Upper lobe of left lung (tissue), 6 donors: Measurements from ENCODE around the gene PCCA. TPM values are rescaled to one million over a fixed set of nuclear protein-coding genes. Genes with fewer than 3 reads are reported as not detected.
"Not testable (repeated sequence)": the region's sequence is repeated elsewhere in the genome, so short reads cannot be mapped to it uniquely, and the experiment has no call there.

Source experiments
- ATAC-seq, 2 donors: fragments of 200-7000 bp; cut with Tn5 transposase; one replicate each; pipeline ENCODE4 v1.9.1; 2022; ENCODE audit warnings: mild to moderate bottlenecking in 2 of 2, moderate library complexity in 2 of 2; ENCODE audit not compliant: low FRiP score in 2 of 2
- DNase-seq, 2 donors: peaks; one replicate each; pipeline ENCODE4 v3.0.0-alpha.2; 2019 to 2020
- H3K27ac ChIP-seq, 4 donors: fragments of 200-600 bp; sonication (generic); one replicate each; pipeline ENCODE4 v1.5.1; 2016 to 2019
- H3K27me3 ChIP-seq, 4 donors: fragments of 200-600 bp; sonication (generic); one replicate each; pipeline ENCODE4 v1.5.1; 2017 to 2019
- H3K36me3 ChIP-seq, 4 donors: fragments of 200-600 bp; sonication (generic); one replicate each; pipeline ENCODE4 v1.5.1; 2016 to 2019
- H3K4me1 ChIP-seq, 4 donors: fragments of 200-600 bp; sonication (generic); one replicate each; pipeline ENCODE4 v1.5.1; 2018 to 2019
- H3K4me3 ChIP-seq, 4 donors: fragments of 200-600 bp; sonication (generic); one replicate each; pipeline ENCODE4 v1.5.1; 2017 to 2019; ENCODE audit warnings: mild to moderate bottlenecking in 2 of 4, moderate library complexity in 1 of 4
- H3K9me3 ChIP-seq, 4 donors: fragments of 200-600 bp; sonication (generic); one replicate each; pipeline ENCODE4 v1.5.1; 2018 to 2019
- EP300 ChIP-seq, 4 donors: sonication (generic); formaldehyde crosslinking; IDR thresholded peaks; one replicate each; pipeline ENCODE4 v1.5.1; 2017; ENCODE audit warnings: antibody characterized with exemption in 4 of 4, control low read depth in 2 of 4
- POLR2A ChIP-seq, 4 donors: fragments of 450-650 bp; IDR thresholded peaks; one replicate each; pipeline ENCODE4 v1.5.1; 2016 to 2017; ENCODE audit warnings: antibody characterized with exemption in 4 of 4, mild to moderate bottlenecking in 2 of 4
- POLR2AphosphoS5 ChIP-seq, 2 donors: sonication (generic); formaldehyde crosslinking; IDR thresholded peaks; one replicate each; pipeline ENCODE4 v1.5.1; 2017; ENCODE audit warnings: antibody characterized with exemption in 2 of 2
- WGBS, 2 donors: methylation state at CpG; one replicate each; pipeline ENCODE4 v1.1.5; 2017 to 2018; 5-methylcytosine and 5-hydroxymethylcytosine counted together
- total RNA-seq, 6 donors: library from RNA; depleted of rRNA in 4 of 6; stranded (reverse); fragments of >200 nt in 4 of 6; gene quantifications; one replicate each; pipeline versions ENCODE4 v1.1.0 to v1.2.1, GENCODE V29; 2016 to 2021
- TF ChIP-seq, protein P1 (sequence below), 6 experiments: fragments of 450-650 bp in 4 of 6; fragments of 200-600 bp in 2 of 6; sonication (generic) in 2 of 6; IDR thresholded peaks; one replicate each; pipeline ENCODE4 v1.5.1; 2016 to 2019; ENCODE audit warnings: antibody characterized with exemption in 6 of 6
- donor health status: DM: no; HTN: no; CAD: no; lungs with moderate emphysema.
- donor health status: DM: no; HTN: yes; CAD: no; lungs with severe emphysema.

Gene PCCA
- total RNA-seq, 6 donors from 2014 or later = 23.1 to 43.4 (median 30.0) TPM

DNA sequence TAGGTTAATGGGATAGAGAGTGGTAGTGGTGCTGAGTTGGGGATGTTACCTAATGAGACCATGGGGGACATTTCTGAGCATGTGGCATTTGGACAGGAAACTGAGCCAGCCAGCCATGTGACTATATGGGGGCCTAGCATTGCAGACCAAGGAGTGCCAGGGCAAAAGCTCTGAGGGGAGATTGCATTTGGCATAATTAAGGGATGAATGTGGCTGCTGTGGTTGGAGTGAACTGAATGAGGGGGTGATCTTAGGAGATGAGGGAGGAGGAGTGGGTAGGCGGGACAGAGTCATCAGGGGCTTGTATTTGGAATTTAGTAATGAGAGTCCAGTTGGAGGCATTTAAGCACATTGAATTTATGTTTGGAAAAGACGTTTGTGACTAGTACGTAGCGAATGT lies 6.6 kb downstream of the PCCA start:
- TF ChIP-seq, protein P1, sequence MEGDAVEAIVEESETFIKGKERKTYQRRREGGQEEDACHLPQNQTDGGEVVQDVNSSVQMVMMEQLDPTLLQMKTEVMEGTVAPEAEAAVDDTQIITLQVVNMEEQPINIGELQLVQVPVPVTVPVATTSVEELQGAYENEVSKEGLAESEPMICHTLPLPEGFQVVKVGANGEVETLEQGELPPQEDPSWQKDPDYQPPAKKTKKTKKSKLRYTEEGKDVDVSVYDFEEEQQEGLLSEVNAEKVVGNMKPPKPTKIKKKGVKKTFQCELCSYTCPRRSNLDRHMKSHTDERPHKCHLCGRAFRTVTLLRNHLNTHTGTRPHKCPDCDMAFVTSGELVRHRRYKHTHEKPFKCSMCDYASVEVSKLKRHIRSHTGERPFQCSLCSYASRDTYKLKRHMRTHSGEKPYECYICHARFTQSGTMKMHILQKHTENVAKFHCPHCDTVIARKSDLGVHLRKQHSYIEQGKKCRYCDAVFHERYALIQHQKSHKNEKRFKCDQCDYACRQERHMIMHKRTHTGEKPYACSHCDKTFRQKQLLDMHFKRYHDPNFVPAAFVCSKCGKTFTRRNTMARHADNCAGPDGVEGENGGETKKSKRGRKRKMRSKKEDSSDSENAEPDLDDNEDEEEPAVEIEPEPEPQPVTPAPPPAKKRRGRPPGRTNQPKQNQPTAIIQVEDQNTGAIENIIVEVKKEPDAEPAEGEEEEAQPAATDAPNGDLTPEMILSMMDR (IDR thresholded peaks at IDR 0.05) = no peak
- TF ChIP-seq POLR2AphosphoS5 (IDR thresholded peaks at IDR 0.05) (no peak), EP300 (IDR thresholded peaks at IDR 0.05) (no peak), POLR2A (IDR thresholded peaks at IDR 0.05) (no peak)
- Histone ChIP-seq H3K27me3 (no peaks in the 10 kb centered on the region), H3K36me3 (no peaks in the 10 kb centered on the region), H3K4me3 (no peak overlapping the region), H3K9me3 (no peaks in the 10 kb centered on the region), H3K27ac (no peak overlapping the region), H3K4me1 (peaks cover 12 to 14% (median 13%) of the 10 kb centered on the region in 4 donors)
- DNase-seq = no peak
- no peak for ATAC-seq
- 90 to 92% methylated on average over 4 of the region's 4 CpGs for WGBS, 2 donors

DNA sequence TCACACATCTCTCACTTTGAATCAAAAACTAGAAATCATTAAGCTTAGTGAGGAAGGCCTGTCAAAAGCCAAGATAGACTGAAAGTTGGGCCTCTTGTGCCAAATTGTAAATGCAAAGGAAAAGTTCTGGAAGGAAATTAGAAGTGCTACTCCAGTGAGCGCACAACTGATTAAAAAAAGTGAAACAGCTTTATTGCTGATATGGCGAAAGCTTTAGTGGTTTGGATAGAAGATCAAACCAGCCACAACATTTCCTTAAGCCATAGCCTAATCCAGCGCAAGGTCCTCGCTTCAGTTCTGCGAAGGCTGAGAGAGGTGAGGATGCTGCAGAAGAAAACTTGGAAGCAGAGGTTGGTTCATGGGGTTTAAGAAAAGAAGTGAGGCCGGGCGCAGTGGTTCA lies 7.6 kb downstream of the PCCA start:
- Histone ChIP-seq H3K36me3 (no peaks in the 10 kb centered on the region), H3K4me1 (peaks cover 5 to 12% (median 10%) of the 10 kb centered on the region in 4 donors), H3K27ac (no peak overlapping the region), H3K27me3 (no peaks in the 10 kb centered on the region), H3K9me3 (no peaks in the 10 kb centered on the region), H3K4me3 (no peak overlapping the region)
- TF ChIP-seq POLR2AphosphoS5 (IDR thresholded peaks at IDR 0.05) = no peak
- no peak for TF ChIP-seq EP300 (IDR thresholded peaks at IDR 0.05)
- no peak for TF ChIP-seq POLR2A (IDR thresholded peaks at IDR 0.05)
- TF ChIP-seq, protein P1 (IDR thresholded peaks at IDR 0.05) = no peak
- DNase-seq (no peak), ATAC-seq (no peak)
- 89 to 95% methylated on average over 7 of the region's 7 CpGs for WGBS, 2 donors

DNA sequence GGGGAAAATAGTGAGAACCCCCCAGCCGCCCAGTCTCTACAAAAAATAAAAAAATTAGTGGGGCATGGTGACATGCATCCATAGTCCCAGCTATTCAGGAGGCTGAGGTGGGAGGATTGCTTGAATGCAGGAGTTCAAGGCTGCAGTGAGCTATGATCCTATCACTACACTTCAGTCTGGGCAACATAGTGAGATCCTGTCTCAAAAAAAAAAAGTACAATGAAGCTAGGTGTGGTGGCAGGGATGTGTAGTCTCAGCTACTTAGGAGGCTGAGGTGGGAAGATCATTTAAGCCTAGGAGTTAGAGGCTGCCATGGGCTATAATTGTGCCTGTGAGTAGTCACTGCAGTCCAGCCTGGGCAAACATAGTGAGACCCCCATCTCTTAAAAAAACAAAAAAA lies 8.9 kb downstream of the PCCA start:
- H3K36me3 ChIP-seq = no peaks in the 10 kb centered on the region
- ATAC-seq = no peak
- no peak for DNase-seq
- H3K27me3 ChIP-seq = no peaks in the 10 kb centered on the region
- peaks cover 5 to 12% (median 10%) of the 10 kb centered on the region in 4 donors for H3K4me1 ChIP-seq
- 96 to 100% methylated on average over 1 of the region's 1 CpG for WGBS, 2 donors
- no peak overlapping the region for H3K27ac ChIP-seq
- H3K4me3 ChIP-seq = no peak overlapping the region
- no peak for TF ChIP-seq EP300 (IDR thresholded peaks at IDR 0.05)
- no peak for TF ChIP-seq POLR2AphosphoS5 (IDR thresholded peaks at IDR 0.05)
- TF ChIP-seq POLR2A (IDR thresholded peaks at IDR 0.05) = no peak
- TF ChIP-seq, protein P1 (IDR thresholded peaks at IDR 0.05) = no peak
- no peaks in the 10 kb centered on the region for H3K9me3 ChIP-seq

DNA sequence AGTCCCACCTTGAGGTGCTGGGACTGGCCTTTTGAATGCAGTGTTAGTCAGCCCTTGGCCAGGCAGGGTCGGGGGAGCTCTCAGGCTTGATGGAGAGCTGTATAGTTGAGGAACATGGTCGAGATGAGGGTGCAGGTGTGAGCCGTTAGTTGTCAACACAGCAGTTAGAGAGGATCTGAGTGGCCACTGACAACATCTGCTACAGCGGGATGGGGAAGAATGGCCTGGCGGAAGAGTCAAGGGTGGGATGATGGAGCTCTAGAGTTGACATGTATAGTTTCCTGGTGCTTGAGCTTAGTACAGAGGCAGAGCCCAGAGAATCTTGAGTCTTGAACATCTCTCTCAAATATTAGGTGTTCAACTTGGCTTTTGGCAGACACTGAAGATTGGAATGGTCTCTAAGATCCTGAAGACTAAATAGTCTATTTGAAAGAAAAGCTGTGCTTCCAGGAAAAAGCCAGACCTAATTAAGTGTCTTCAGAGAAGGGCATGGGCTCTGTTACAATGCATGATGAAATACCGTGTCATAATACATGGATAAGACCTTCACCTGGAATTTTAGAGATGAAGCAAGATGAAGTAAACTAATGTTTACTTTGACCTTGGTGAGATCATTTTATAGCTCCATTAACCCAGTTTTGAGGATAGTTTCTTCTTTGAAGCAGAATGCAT lies 9.7 kb downstream of the PCCA start:
- DNase-seq (no peak), ATAC-seq (no peak)
- H3K27me3 ChIP-seq = no peaks in the 10 kb centered on the region
- no peak overlapping the region for H3K4me3 ChIP-seq
- H3K9me3 ChIP-seq = no peaks in the 10 kb centered on the region
- 92 to 94% methylated on average over 6 of the region's 6 CpGs for WGBS, 2 donors
- peaks cover 5 to 12% (median 10%) of the 10 kb centered on the region in 4 donors for H3K4me1 ChIP-seq
- no peak overlapping the region for H3K27ac ChIP-seq
- H3K36me3 ChIP-seq = no peaks in the 10 kb centered on the region
- no peak for TF ChIP-seq EP300 (IDR thresholded peaks at IDR 0.05)
- TF ChIP-seq, protein P1 (IDR thresholded peaks at IDR 0.05) = no peak
- no peak for TF ChIP-seq POLR2A (IDR thresholded peaks at IDR 0.05)
- no peak for TF ChIP-seq POLR2AphosphoS5 (IDR thresholded peaks at IDR 0.05)

DNA sequence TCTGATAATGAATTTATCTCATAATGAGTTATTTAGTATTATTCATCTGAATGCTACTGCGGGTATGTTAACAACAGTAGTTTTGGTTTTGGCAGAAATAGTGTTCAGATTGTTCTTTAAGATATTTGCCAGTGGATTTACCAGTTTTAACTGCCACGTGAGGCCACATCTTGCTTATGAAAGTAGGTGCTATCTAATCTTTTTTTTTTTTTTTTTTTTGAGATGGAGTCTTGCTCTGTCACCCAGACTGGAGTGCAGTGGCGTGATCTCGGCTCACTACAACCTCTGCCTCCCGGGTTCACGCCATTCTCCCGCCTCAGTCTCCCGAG lies 10.2 kb downstream of the PCCA start:
- H3K36me3 ChIP-seq, H3K9me3 ChIP-seq, H3K4me3 ChIP-seq, DNase-seq, H3K27ac ChIP-seq, ATAC-seq, H3K27me3 ChIP-seq: not testable (repeated sequence)
- H3K4me1 ChIP-seq = peaks cover 5 to 12% (median 10%) of the 10 kb centered on the region in 4 donors
- WGBS, 2 donors = 87 to 94% methylated on average over 8 of the region's 8 CpGs
